ENCODE data around the gene CCT8. TPM values are rescaled to one million over a fixed set of nuclear protein-coding genes. Genes with fewer than 3 reads are reported as not detected.
"Not testable (repeated sequence)": the region's sequence is repeated elsewhere in the genome, so short reads cannot be mapped to it uniquely, and the experiment has no call there.

CCT8 gene
- total and polyA plus RNA-seq, 9 of the 15 experiments (the other 6 are each of a cell fraction or from before 2014, with no cell fraction given): 451 to 1,153 (median 677) TPM

DNA sequence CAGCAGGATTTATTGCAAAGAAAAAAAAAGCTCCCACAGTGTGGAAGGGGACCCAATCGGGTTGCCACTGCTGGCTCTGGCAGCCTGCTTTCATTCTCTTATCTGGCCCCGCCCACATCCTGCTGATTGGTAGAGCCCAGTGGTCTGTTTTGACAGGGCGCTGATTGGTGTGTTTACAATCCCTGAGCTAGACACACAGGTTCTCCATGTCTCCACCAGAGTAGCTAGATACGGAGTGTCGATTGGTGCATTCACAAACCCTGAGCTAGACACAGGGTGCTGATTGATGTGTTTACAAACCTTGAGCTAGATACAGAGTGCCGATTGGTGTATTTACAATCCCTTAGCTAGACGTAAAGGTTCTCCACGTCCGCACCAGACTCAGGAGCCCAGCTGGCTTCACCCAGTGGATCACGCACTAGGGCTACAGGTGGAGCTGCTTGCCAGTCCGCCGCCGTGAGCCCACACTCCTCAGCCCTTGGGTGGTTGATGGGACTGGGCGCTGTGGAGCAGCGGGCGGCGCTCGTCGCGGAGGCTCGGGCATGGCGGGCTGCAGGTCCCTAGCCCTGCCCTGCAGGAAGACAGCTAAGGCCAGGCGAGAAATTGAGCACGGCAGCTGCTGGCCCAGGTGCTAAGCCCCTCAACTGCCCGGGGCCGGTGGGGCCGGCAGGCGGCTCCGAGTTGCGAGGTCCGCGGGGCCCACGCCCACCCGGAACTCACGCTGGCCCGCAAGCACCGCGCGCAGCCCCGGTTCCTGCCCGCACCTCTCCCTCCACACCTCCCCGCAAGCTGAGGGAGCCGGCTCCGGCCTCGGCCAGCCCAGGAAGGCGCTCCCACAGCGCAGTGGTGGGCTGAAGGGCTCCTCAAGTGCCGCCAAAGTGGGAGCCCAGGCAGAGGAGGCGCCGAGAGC, 3.5 kb upstream of the CCT8 start:
- H3K9me3 ChIP-seq (replicated peaks; ENCODE audit: control insufficient read depth, insufficient read depth, low read depth, low read length); in situ Hi-C loops (cut with MboI); H3K9me1 ChIP-seq (ENCODE audit: control insufficient read depth, insufficient read depth, low read length); H3K27ac ChIP-seq (ENCODE audit: extremely low read depth, low read depth, low read length); H3K9ac ChIP-seq (ENCODE audit: insufficient read depth in 1 of 2, low read depth in 2 of 2, low read length in 2 of 2); H3K4me3 ChIP-seq; ATAC-seq; intact Hi-C loops (cut with micrococcal nuclease); H3K36me3 ChIP-seq (ENCODE audit: control insufficient read depth, insufficient read depth, low read length); DNase-seq (ENCODE audit: extremely low read depth in 1 of 4, low spot score in 3 of 4); BruUV-seq (replicated peaks); H3K4me1 ChIP-seq (replicated peaks in 1 of 2; ENCODE audit: control insufficient read depth in 2 of 2, insufficient read depth in 2 of 2, low read length in 2 of 2); FAIRE-seq; H3K27me3 ChIP-seq (ENCODE audit: control insufficient read depth in 2 of 2, insufficient read depth in 2 of 2, low read length in 2 of 2); H3K4me2 ChIP-seq (ENCODE audit: insufficient read depth, low read length); CTCF ChIA-PET (ENCODE audit: low intra/inter-chr PET ratio): not testable (repeated sequence)
- Histone ChIP-seq H4K20me1 (replicated peaks; ENCODE audit: control insufficient read depth, insufficient read depth, low read length) (peaks cover 12% of the 10 kb centered on the region), H3K79me2 (ENCODE audit: control insufficient read depth, insufficient read depth, low read length) (peaks cover 20% of the 10 kb centered on the region), H2AFZ (ENCODE audit: low read depth, low read length) (peak overlapping the region; percentile 78)
- TF ChIP-seq, protein P1, sequence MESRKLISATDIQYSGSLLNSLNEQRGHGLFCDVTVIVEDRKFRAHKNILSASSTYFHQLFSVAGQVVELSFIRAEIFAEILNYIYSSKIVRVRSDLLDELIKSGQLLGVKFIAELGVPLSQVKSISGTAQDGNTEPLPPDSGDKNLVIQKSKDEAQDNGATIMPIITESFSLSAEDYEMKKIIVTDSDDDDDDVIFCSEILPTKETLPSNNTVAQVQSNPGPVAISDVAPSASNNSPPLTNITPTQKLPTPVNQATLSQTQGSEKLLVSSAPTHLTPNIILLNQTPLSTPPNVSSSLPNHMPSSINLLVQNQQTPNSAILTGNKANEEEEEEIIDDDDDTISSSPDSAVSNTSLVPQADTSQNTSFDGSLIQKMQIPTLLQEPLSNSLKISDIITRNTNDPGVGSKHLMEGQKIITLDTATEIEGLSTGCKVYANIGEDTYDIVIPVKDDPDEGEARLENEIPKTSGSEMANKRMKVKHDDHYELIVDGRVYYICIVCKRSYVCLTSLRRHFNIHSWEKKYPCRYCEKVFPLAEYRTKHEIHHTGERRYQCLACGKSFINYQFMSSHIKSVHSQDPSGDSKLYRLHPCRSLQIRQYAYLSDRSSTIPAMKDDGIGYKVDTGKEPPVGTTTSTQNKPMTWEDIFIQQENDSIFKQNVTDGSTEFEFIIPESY (CRISPR knock-in tag; IDR thresholded peaks at IDR 0.05): peak; percentile 51; the same call in 1 of the 2 replicates
- TF ChIP-seq NFYB (IDR thresholded peaks at IDR 0.05; ENCODE audit: extremely low read depth, insufficient read length) (peak; percentile 63), FOXP1 (CRISPR knock-in tag; IDR thresholded peaks at IDR 0.05) (0 out of 2 replicates have a peak, but pooled peaks have one; percentile 15)
- POLR2A ChIA-PET: interaction anchor here (0.8 to 1.6 kb wide), 3 partner anchors 21 to 239 kb away, joined by 3 to 4 read pairs (median 4); no protein-coding TSS in a partner anchor
- 85% methylated on average over 32 of the region's 50 CpGs for WGBS (ENCODE audit: insufficient coverage, low coverage, missing lambda C conversion rate)

All from K562 (cell line).